ENCODE results near the gene BDH2.

GRCh38 chr4:103100691-103101090 lies 1.1 kb upstream of the BDH2 start:
- TF ChIP-seq CTCF (IDR thresholded peaks at IDR 0.05) (no peak), POLR2A (IDR thresholded peaks at IDR 0.05) (no peak), POLR2AphosphoS5 (IDR thresholded peaks at IDR 0.05; ENCODE audit: insufficient read depth in 1 of 2, low read depth in 1 of 2) (no peak)

Data from vagina (tissue), 2 donors.